Epithelial cell of esophagus (primary cell): ENCODE data around the gene TEKT5.

Experiments
- DNase-seq: peaks from one replicate; pipeline ENCODE4 v3.0.0; 2010; ENCODE audit warnings: low read depth
- H3K4me3 ChIP-seq: 2 replicates; pipeline ENCODE4 v1.5.1; 2011; ENCODE audit warnings: mild to moderate bottlenecking, low read length, control low read depth
- CTCF ChIP-seq: IDR thresholded peaks from 2 replicates; pipeline ENCODE4 v1.5.1; 2011; ENCODE audit warnings: low read depth, mild to moderate bottlenecking, low read length, control low read depth, inconsistent platforms; ENCODE audit not compliant: insufficient read depth; ENCODE audit errors: missing control alignments

The TEKT5 gene

GRCh38 chr16:10642964-10643363, 51.8 kb downstream of the TEKT5 start:
- no peak for TF ChIP-seq CTCF
- DNase-seq: no peak
- no peak overlapping the region for H3K4me3 ChIP-seq

- no peak for DNase-seq
- no peak for TF ChIP-seq CTCF
- no peak overlapping the region for H3K4me3 ChIP-seq
Observed at GRCh38 chr16:10641953-10642949, 52.5 kb downstream of the TEKT5 start.

- TF ChIP-seq CTCF: no peak
- no peak for DNase-seq
- no peak overlapping the region for H3K4me3 ChIP-seq
Observed at GRCh38 chr16:10641555-10641952, 53.2 kb downstream of the TEKT5 start.

GRCh38 chr16:10640934-10641333, 53.8 kb downstream of the TEKT5 start:
- no peak overlapping the region for H3K4me3 ChIP-seq
- no peak for DNase-seq
- TF ChIP-seq CTCF: no peak

GRCh38 chr16:10638101-10638500, 56.6 kb downstream of the TEKT5 start:
- no peak overlapping the region for H3K4me3 ChIP-seq
- no peak for TF ChIP-seq CTCF
- no peak for DNase-seq

GRCh38 chr16:10637337-10638037, 57.2 kb downstream of the TEKT5 start:
- TF ChIP-seq CTCF: no peak
- no peak for DNase-seq
- no peak overlapping the region for H3K4me3 ChIP-seq
